Lower leg skin (tissue), 4 donors: ENCODE results near the gene ADGRV1. TPM values are rescaled to one million over a fixed set of nuclear protein-coding genes. Genes with fewer than 3 reads are reported as not detected.

Experiments used
- DNase-seq, 2 donors: peaks; one replicate each; pipeline ENCODE4 v3.0.0-alpha.2; 2019; ENCODE audit warnings: low spot score in 2 of 2
- H3K4me3 ChIP-seq: fragments of 200-600 bp; sonication (generic); 2 replicates; pipeline ENCODE4 v1.5.1; 2017; ENCODE audit warnings: mild to moderate bottlenecking, low read depth; ENCODE audit not compliant: poor library complexity, severe bottlenecking
- CTCF ChIP-seq, 3 donors: fragments of 450-650 bp; IDR thresholded peaks; one replicate each; pipeline ENCODE4 v1.5.1; 2016; ENCODE audit warnings: antibody characterized with exemption in 3 of 3, mild to moderate bottlenecking in 3 of 3, moderate library complexity in 2 of 3
- POLR2A ChIP-seq, 2 donors: fragments of 450-650 bp; IDR thresholded peaks; one replicate each; pipeline ENCODE4 v1.6.1; 2016 to 2017; ENCODE audit warnings: antibody characterized with exemption in 2 of 2, mild to moderate bottlenecking in 1 of 2, moderate library complexity in 1 of 2
- WGBS, 2 donors: methylation state at CpG; one replicate each; pipeline ENCODE4 v1.1.5; 2018; 5-methylcytosine and 5-hydroxymethylcytosine counted together
- intact Hi-C: fragments of 100-400 bp; cut with DNase I; formaldehyde crosslinking; loops from one replicate; pipeline ENCODE4 v1.15.0; 2023; ENCODE audit warnings: low total_unique reads
- total RNA-seq, 4 donors: library from RNA; depleted of rRNA; stranded (reverse); fragments of >200 nt; gene quantifications; one replicate each; pipeline ENCODE4 v1.1.0, GENCODE V29; 2016

The ADGRV1 gene
- total RNA-seq, 4 donors from 2014 or later: 1.2 to 4.0 (median 2.7) TPM

GRCh38 chr5:91122651-91123050, 564.1 kb downstream of the ADGRV1 start:
- H3K4me3 ChIP-seq: no peak overlapping the region
- intact Hi-C loops: no loop called here
- TF ChIP-seq CTCF (IDR thresholded peaks at IDR 0.05): no peak
- TF ChIP-seq POLR2A (IDR thresholded peaks at IDR 0.05): no peak
- DNase-seq: no peak
- 74 to 78% methylated on average over 2 of the region's 2 CpGs for WGBS, 2 donors

GRCh38 chr5:91123291-91123690, 564.7 kb downstream of the ADGRV1 start:
- no peak overlapping the region for H3K4me3 ChIP-seq
- intact Hi-C loops: no loop called here
- DNase-seq: no peak
- TF ChIP-seq CTCF (IDR thresholded peaks at IDR 0.05): no peak
- TF ChIP-seq POLR2A (IDR thresholded peaks at IDR 0.05): no peak
- 51 to 54% methylated on average over 3 of the region's 3 CpGs for WGBS, 2 donors

GRCh38 chr5:91123901-91124300, 565.3 kb downstream of the ADGRV1 start:
- 59 to 66% methylated on average over 4 of the region's 4 CpGs for WGBS, 2 donors
- intact Hi-C loops: no loop called here
- TF ChIP-seq POLR2A (IDR thresholded peaks at IDR 0.05) (no peak), CTCF (IDR thresholded peaks at IDR 0.05) (no peak)
- DNase-seq: no peak
- no peak overlapping the region for H3K4me3 ChIP-seq

GRCh38 chr5:91125916-91126315, 567.3 kb downstream of the ADGRV1 start:
- WGBS, 2 donors: 41 to 61% methylated on average over 1 of the region's 1 CpG
- TF ChIP-seq CTCF (IDR thresholded peaks at IDR 0.05) (no peak), POLR2A (IDR thresholded peaks at IDR 0.05) (no peak)
- DNase-seq: no peak
- intact Hi-C loops: no loop called here
- no peak overlapping the region for H3K4me3 ChIP-seq

- no peak overlapping the region for H3K4me3 ChIP-seq
- WGBS, 2 donors: 18 to 25% methylated on average over 1 of the region's 1 CpG
- DNase-seq: no peak
- intact Hi-C loops: no loop called here
- TF ChIP-seq POLR2A (IDR thresholded peaks at IDR 0.05) (no peak), CTCF (IDR thresholded peaks at IDR 0.05) (no peak)
These were observed 567.9 kb downstream of the ADGRV1 start for GRCh38 chr5:91126448-91126847.

- H3K4me3 ChIP-seq: no peak overlapping the region
- WGBS, 2 donors: 66 to 77% methylated on average over 2 of the region's 2 CpGs
These were observed 568.3 kb downstream of the ADGRV1 start for GRCh38 chr5:91126888-91127287.

More at GRCh38 chr5:91126888-91127287, 568.3 kb downstream of the ADGRV1 start:
- TF ChIP-seq CTCF (IDR thresholded peaks at IDR 0.05) (no peak), POLR2A (IDR thresholded peaks at IDR 0.05) (no peak)
- DNase-seq: no peak
- intact Hi-C loops: no loop called here
